B cell (primary cell): ENCODE results near the gene CT45A10. TPM values are rescaled to one million over a fixed set of nuclear protein-coding genes. Genes with fewer than 3 reads are reported as not detected.
A peak's percentile ranks its signal among the peaks of the same experiment; 100 is the strongest.

Source experiments
- ATAC-seq: fragments of 200-7000 bp; cut with Tn5 transposase; one replicate; pipeline ENCODE4 v1.10.0; 2021; ENCODE audit warnings: low read depth, mild to moderate bottlenecking, moderate number of reproducible peaks, moderate library complexity
- CTCF ChIA-PET: fragments of 350-600 bp; sonication (Branson Sonifier 250); formaldehyde crosslinking; loops from one replicate; lab custom pipeline; 2021; ENCODE audit warnings: antibody characterized with exemption, inconsistent platforms; lab: Charles Lee
- POLR2A ChIA-PET: fragments of 350-600 bp; sonication (Branson Sonifier 250); formaldehyde crosslinking; loops from one replicate; lab custom pipeline; 2021; ENCODE audit warnings: antibody characterized with exemption; lab: Charles Lee
- DNase-seq: peaks from one replicate; pipeline ENCODE4 v3.0.0; 2013
- H2AFZ ChIP-seq: 2 replicates; pipeline ENCODE4 v1.6.1; 2012; ENCODE audit warnings: mild to moderate bottlenecking, low read depth, low read length; ENCODE audit not compliant: insufficient read depth, poor library complexity, severe bottlenecking
- H3K27ac ChIP-seq, 2 donors: 1 replicate in 1 of 2; 2 replicates in 1 of 2; pipeline ENCODE4 v1.5.1; 2012 to 2013; ENCODE audit warnings: low read length in 2 of 2, mild to moderate bottlenecking in 2 of 2, moderate library complexity in 1 of 2
- H3K27me3 ChIP-seq, 4 experiments: fragments of 200-600 bp in 1 of 4; sonication (generic) in 1 of 4; replicated peaks in 1 of 4; 1 replicate in 2 of 4; 2 replicates in 2 of 4; pipeline versions ENCODE4 v1.6.1 to v1.7.0; 2013 to 2016; ENCODE audit warnings: low read length in 3 of 4, mild to moderate bottlenecking in 2 of 4, mixed read lengths in 1 of 4, moderate library complexity in 1 of 4; ENCODE audit not compliant: insufficient read depth in 4 of 4, control insufficient read depth in 3 of 4; ENCODE audit errors: control extremely low read depth in 1 of 4
- H3K36me3 ChIP-seq, 2 experiments: replicated peaks in 1 of 2; 1 replicate in 1 of 2; 2 replicates in 1 of 2; pipeline versions ENCODE4 v1.6.1 to v1.7.1; 2013; ENCODE audit warnings: low read length in 1 of 2; ENCODE audit not compliant: insufficient read depth in 2 of 2, control insufficient read depth in 1 of 2; ENCODE audit errors: control extremely low read depth in 1 of 2, extremely low read depth in 1 of 2
- H3K4me1 ChIP-seq, 2 donors: fragments of 200-600 bp in 1 of 2; sonication (generic) in 1 of 2; 1 replicate in 1 of 2; 2 replicates in 1 of 2; pipeline versions ENCODE4 v1.5.1 to v1.6.1; 2013 to 2017; ENCODE audit warnings: low read length in 2 of 2; ENCODE audit not compliant: control insufficient read depth in 2 of 2, insufficient read depth in 2 of 2
- H3K4me2 ChIP-seq: replicated peaks from 2 replicates; pipeline ENCODE3; 2012; ENCODE audit warnings: mild to moderate bottlenecking, low read depth, low read length; ENCODE audit not compliant: poor library complexity, severe bottlenecking
- H3K4me3 ChIP-seq, 5 experiments: fragments of 200-600 bp in 1 of 5; sonication (generic) in 1 of 5; 1 replicate in 3 of 5; 2 replicates in 2 of 5; pipeline versions ENCODE4 v1.5.1 to v1.7.0; 2011 to 2016; ENCODE audit warnings: low read length in 4 of 5, mild to moderate bottlenecking in 4 of 5, low read depth in 2 of 5, control low read depth in 1 of 5, moderate library complexity in 1 of 5; ENCODE audit not compliant: insufficient read depth in 1 of 5; ENCODE audit errors: control extremely low read depth in 1 of 5, extremely low read depth in 1 of 5
- H3K79me2 ChIP-seq: fragments of 200-600 bp; sonication (generic); one replicate; pipeline ENCODE4 v1.6.0; 2016; ENCODE audit warnings: low read length; ENCODE audit not compliant: control insufficient read depth, insufficient read depth
- H3K9ac ChIP-seq: fragments of 200-600 bp; sonication (generic); 2 replicates; pipeline ENCODE4 v1.6.1; 2017; ENCODE audit warnings: mild to moderate bottlenecking, low read length, moderate library complexity
- H3K9me3 ChIP-seq, 3 donors: one replicate each; pipeline versions ENCODE4 v1.6.1 to v1.7.1; 2013; ENCODE audit warnings: low read length in 2 of 3; ENCODE audit not compliant: control insufficient read depth in 2 of 3, insufficient read depth in 1 of 3; ENCODE audit errors: control extremely low read depth in 1 of 3
- H4K20me1 ChIP-seq: 2 replicates; pipeline ENCODE4 v1.6.0; 2012; ENCODE audit warnings: mild to moderate bottlenecking, low read length; ENCODE audit not compliant: insufficient read depth, control insufficient read depth, poor library complexity, severe bottlenecking
- H3K27ac Mint-ChIP-seq: one replicate; pipeline ENCODE4 v1.8.0; 2021; ENCODE audit warnings: mixed read lengths
- H3K27me3 Mint-ChIP-seq: one replicate; pipeline ENCODE4 v1.8.0; 2021; ENCODE audit warnings: mixed read lengths
- H3K4me1 Mint-ChIP-seq: one replicate; pipeline ENCODE4 v1.8.0; 2021; ENCODE audit warnings: mixed read lengths
- H3K4me3 Mint-ChIP-seq: one replicate; pipeline ENCODE4 v1.8.0; 2021; ENCODE audit warnings: mixed read lengths
- H3K9me3 Mint-ChIP-seq: one replicate; pipeline ENCODE4 v1.8.0; 2022; ENCODE audit warnings: mixed read lengths; ENCODE audit not compliant: insufficient read depth
- CTCF ChIP-seq: fragments of 200-600 bp; IDR thresholded peaks from one replicate; pipeline ENCODE4 v1.8.0; 2022; ENCODE audit warnings: antibody characterized with exemption, mild to moderate bottlenecking
- EZH2 ChIP-seq: IDR thresholded peaks from 2 replicates; pipeline ENCODE4 v1.6.1; 2012; ENCODE audit warnings: borderline replicate concordance, low read depth, mild to moderate bottlenecking, moderate library complexity, low read length; ENCODE audit not compliant: insufficient read depth, poor library complexity, severe bottlenecking
- WGBS: methylation state at CpG from one replicate; pipeline ENCODE4 v1.1.5; 2013; ENCODE audit warnings: missing lambda C conversion rate; ENCODE audit not compliant: insufficient coverage; 5-methylcytosine and 5-hydroxymethylcytosine counted together
- intact Hi-C: fragments of 100-400 bp; cut with micrococcal nuclease; formaldehyde crosslinking; loops from one replicate; pipeline ENCODE4 v1.10.0; 2022
- polyA plus RNA-seq: library from polyadenylated mRNA; depleted of rRNA; stranded (reverse); fragments of >200 nt; gene quantifications from 2 replicates; pipeline ENCODE4 v1.2.3, GENCODE V29; 2012
- total RNA-seq, 2 donors: library from RNA; stranded (reverse); fragments of 120-200 nt in 1 of 2; gene quantifications; 1 replicate in 1 of 2; 2 replicates in 1 of 2; pipeline versions ENCODE4 v1.2.3 to v1.2.4, GENCODE V29; 2013 to 2022

CT45A10 gene
- total and polyA plus RNA-seq, 2 donors (not counting 1 experiment from before 2014, with no cell fraction given), result not detected

- Mint-ChIP-seq H3K4me1 (no peaks in the 10 kb centered on the region), H3K27me3 (no peaks in the 10 kb centered on the region), H3K27ac (no peak overlapping the region), H3K4me3 (no peak overlapping the region), H3K9me3 (no peaks in the 10 kb centered on the region)
- Histone ChIP-seq H3K9ac (no peak overlapping the region), H3K4me3 (no peak overlapping the region), H3K27ac (no peak overlapping the region), H2AFZ (no peak overlapping the region), H3K27me3 (no peaks in the 10 kb centered on the region), H3K4me1 (no peaks in the 10 kb centered on the region), H3K79me2 (no peaks in the 10 kb centered on the region), H3K36me3 (no peaks in the 10 kb centered on the region), H3K4me2 (no peak overlapping the region), H3K9me3 (no peaks in the 10 kb centered on the region), H4K20me1 (no peaks in the 10 kb centered on the region)
- ChIA-PET POLR2A (no interaction called here), CTCF (interaction anchor here (1.3 to 3.2 kb wide), 7 partner anchors 9 to 447 kb away, joined by 3 to 13 read pairs (median 7); partner anchors contain the start of gene MMGT1)
- peak; percentile 36 for ATAC-seq
- DNase-seq, result peak; percentile 38
- WGBS, result 49% methylated on average over 4 of the region's 19 CpGs
- intact Hi-C loops, result loop anchor here (1.0 kb wide), 1 partner anchor 448 kb away; no protein-coding TSS in a partner anchor
- TF ChIP-seq EZH2 (no peak), CTCF (peak; percentile 74)
These were observed 38.6 kb upstream of the CT45A10 start for GRCh38 chrX:135931644-135932487.

- TF ChIP-seq EZH2, result no peak
- Histone ChIP-seq H3K79me2 (no peaks in the 10 kb centered on the region), H3K9me3 (no peaks in the 10 kb centered on the region), H3K4me3 (no peak overlapping the region), H3K9ac (no peak overlapping the region), H2AFZ (no peak overlapping the region), H4K20me1 (no peaks in the 10 kb centered on the region), H3K4me1 (no peaks in the 10 kb centered on the region), H3K36me3 (no peaks in the 10 kb centered on the region), H3K27ac (no peak overlapping the region), H3K27me3 (no peaks in the 10 kb centered on the region), H3K4me2 (no peak overlapping the region)
- DNase-seq, result no peak
- ChIA-PET CTCF (no interaction called here), POLR2A (no interaction called here)
- no CpG with 5 or more reads among the region's 2 CpGs for WGBS
- intact Hi-C loops, result no loop called here
- no peak for ATAC-seq
- H3K27me3 Mint-ChIP-seq, result no peaks in the 10 kb centered on the region
- H3K4me1 Mint-ChIP-seq, result no peaks in the 10 kb centered on the region
- no peak overlapping the region for H3K27ac Mint-ChIP-seq
- no peak overlapping the region for H3K4me3 Mint-ChIP-seq
- no peaks in the 10 kb centered on the region for H3K9me3 Mint-ChIP-seq
These were observed 34.7 kb upstream of the CT45A10 start for GRCh38 chrX:135927897-135928296.
